RWPE2 (cell line): Measurements from ENCODE around the gene STX12.

Experiments
- ATAC-seq: fragments of 200-7000 bp; cut with Tn5 transposase; 3 replicates; pipeline ENCODE4 v1.9.1; 2021; ENCODE audit warnings: low read depth
- DNase-seq: peaks from one replicate; pipeline ENCODE4 v3.0.0-alpha.2; 2020; ENCODE audit warnings: low spot score
- H3K27ac ChIP-seq: fragments of 450-650 bp; 2 replicates; pipeline ENCODE4 v1.5.1; 2017; ENCODE audit warnings: mild to moderate bottlenecking; ENCODE audit not compliant: poor library complexity, severe bottlenecking
- H3K27me3 ChIP-seq: fragments of 250-450 bp; sonication (Bioruptor Pico); 2 replicates; pipeline ENCODE4 v1.5.1; 2021; ENCODE audit warnings: mild to moderate bottlenecking, moderate library complexity; ENCODE audit not compliant: insufficient read depth, poor library complexity, severe bottlenecking
- H3K36me3 ChIP-seq: fragments of 250-450 bp; sonication (Bioruptor Pico); 2 replicates; pipeline ENCODE4 v1.5.1; 2020; ENCODE audit warnings: low read depth, mild to moderate bottlenecking, moderate library complexity
- H3K4me1 ChIP-seq: fragments of 250-450 bp; sonication (Bioruptor Pico); 2 replicates; pipeline ENCODE4 v1.5.1; 2021; ENCODE audit warnings: mild to moderate bottlenecking, moderate library complexity; ENCODE audit not compliant: insufficient read depth, poor library complexity, severe bottlenecking
- H3K4me3 ChIP-seq: fragments of 250-450 bp; sonication (Bioruptor Pico); 2 replicates; pipeline ENCODE4 v1.5.1; 2021; ENCODE audit warnings: mild to moderate bottlenecking, moderate library complexity; ENCODE audit not compliant: severe bottlenecking
- H3K9me3 ChIP-seq: fragments of 250-450 bp; sonication (Bioruptor Pico); 2 replicates; pipeline ENCODE4 v1.5.1; 2021; ENCODE audit warnings: mild to moderate bottlenecking, moderate library complexity; ENCODE audit not compliant: severe bottlenecking
- CTCF ChIP-seq: fragments of 450-650 bp; IDR thresholded peaks from one replicate; pipeline ENCODE4 v1.5.1; 2017; ENCODE audit warnings: mild to moderate bottlenecking, moderate library complexity; ENCODE audit not compliant: poor library complexity, severe bottlenecking

STX12 gene

DNA sequence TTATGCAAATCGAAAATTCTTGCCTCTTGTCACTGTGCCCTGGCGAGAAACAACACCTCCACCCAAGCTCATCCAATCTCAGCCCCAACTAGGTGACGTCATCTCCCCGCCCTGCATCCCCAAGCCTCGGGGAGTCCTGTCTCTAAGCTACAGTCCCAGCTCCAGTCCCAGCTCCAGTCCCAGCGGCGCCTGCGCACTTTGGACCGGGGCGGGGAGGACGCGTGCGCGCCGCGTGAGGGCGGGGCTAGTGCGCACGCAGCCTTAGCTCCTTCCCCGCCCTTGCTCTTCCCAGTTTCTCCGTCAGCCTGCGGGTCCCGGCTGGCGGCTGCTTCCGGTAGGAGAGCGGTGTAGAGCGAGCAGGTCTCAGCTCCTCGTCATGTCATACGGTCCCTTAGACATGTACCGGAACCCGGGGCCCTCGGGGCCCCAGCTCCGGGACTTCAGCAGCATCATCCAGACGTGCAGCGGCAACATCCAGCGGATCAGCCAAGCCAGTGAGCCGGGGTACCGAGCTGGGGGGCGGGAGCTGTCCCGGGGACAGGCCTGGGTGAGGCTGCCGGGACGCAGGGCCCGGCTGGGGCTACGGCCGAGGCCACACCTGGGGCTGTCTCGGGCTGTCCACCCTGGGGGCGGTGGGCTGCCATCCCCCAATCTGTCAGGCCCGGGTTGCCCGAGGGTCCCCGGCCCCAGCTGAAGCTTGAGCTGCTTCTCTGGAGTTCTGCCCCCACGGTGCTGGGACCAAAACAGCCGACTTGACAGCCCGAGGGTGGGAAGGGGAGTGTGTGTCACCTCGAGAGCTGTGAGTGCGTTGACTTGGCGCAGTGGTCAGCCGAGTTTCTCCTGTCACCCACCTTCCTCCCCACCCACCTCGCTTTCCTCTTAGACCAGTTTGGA is at the start of gene STX12:
Gene STX12, plus strand, starts transcription at position 288 of the 894 bp plus-strand sequence. Its CDS starts 89 bp downstream, at position 377.
- DNase-seq (peak; percentile 96), ATAC-seq (peak; percentile 92)
- Histone ChIP-seq H3K4me3 (peak within 1 kb of the TSS; percentile 88), H3K9me3 (no peaks in the 10 kb centered on the region), H3K36me3 (no peaks in the 10 kb centered on the region; the same call in 1 of the 2 replicates), H3K4me1 (peaks cover 13% of the 10 kb centered on the region), H3K27ac (peak within 1 kb of the TSS; percentile 41), H3K27me3 (no peaks in the 10 kb centered on the region)
- TF ChIP-seq CTCF: no peak

GRCh38 chr1:27724961-27725373 is 48.1 kb upstream of the STX12 start:
- DNase-seq (no peak), ATAC-seq (no peak)
- Histone ChIP-seq H3K4me1 (peaks cover 8% of the 10 kb centered on the region), H3K36me3 (peaks cover 7% of the 10 kb centered on the region), H3K9me3 (no peaks in the 10 kb centered on the region), H3K27ac (no peak overlapping the region), H3K27me3 (no peaks in the 10 kb centered on the region), H3K4me3 (peak overlapping the region; percentile 20)
- TF ChIP-seq CTCF: no peak

- peak within 1 kb of the TSS; percentile 30 for H3K27ac ChIP-seq
- no peaks in the 10 kb centered on the region for H3K9me3 ChIP-seq
Measured at GRCh38 chr1:27725374-27726172, 47.4 kb upstream of the STX12 start, which contains the start of gene FAM76A. Gene FAM76A (plus strand): TSS chr1:27725961. CDS start chr1:27726081, 120 bp downstream.

GRCh38 chr1:27726173-27727044 is 46.6 kb upstream of the STX12 start:
- Histone ChIP-seq H3K27me3 (no peaks in the 10 kb centered on the region), H3K36me3 (peaks cover 15% of the 10 kb centered on the region), H3K9me3 (no peaks in the 10 kb centered on the region), H3K4me3 (peak overlapping the region; percentile 83), H3K4me1 (peaks cover 8% of the 10 kb centered on the region), H3K27ac (peak overlapping the region; percentile 30)
- peak; percentile 58 for DNase-seq
- ATAC-seq: no peak
- no peak for TF ChIP-seq CTCF

More at GRCh38 chr1:27725374-27726172, 47.4 kb upstream of the STX12 start, which contains the start of gene FAM76A:
- peak within 1 kb of the TSS; percentile 83 for H3K4me3 ChIP-seq
- peak; percentile 77 for TF ChIP-seq CTCF
- DNase-seq (peak; percentile 97), ATAC-seq (peak; percentile 99)
- H3K27me3 ChIP-seq: no peaks in the 10 kb centered on the region
- peaks cover 8% of the 10 kb centered on the region for H3K4me1 ChIP-seq
- peaks cover 9% of the 10 kb centered on the region for H3K36me3 ChIP-seq
